ENCODE data around the gene FMO2.

DNA sequence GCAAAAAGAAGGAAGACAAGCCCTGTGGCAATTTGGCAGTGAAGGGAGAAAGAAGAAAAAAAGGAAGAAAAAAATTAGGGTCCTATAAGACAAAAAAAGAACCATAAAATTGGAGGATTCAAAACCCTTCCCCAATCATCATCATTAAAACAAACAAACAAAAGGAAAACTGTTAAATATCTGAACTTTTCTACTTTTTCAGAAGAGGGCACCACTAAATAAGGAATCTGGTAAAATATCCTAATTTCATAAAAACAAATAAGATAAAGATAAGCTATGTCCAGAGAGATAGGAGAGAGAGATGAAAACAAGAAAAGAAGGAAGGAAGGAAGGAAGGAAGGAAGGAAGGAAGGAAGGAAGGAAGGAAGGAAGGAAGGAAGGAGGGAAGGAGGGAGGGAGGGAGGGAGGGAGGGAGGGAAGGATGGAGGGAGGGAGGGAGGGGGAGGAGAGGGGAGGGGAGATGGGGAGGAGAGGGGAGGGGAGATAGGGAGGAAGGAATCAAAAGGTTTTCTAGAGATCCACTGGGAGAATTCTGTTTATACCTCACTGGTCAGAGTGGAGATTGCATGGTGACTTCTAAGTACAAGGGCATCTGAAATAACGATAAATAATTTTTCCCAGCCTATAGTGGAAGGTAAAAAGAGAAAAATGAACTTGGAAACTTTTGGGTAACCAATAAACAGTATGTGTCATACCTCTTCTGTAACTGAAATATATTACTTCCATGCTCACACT is 10.4 kb upstream of the FMO2 start:
- TF ChIP-seq, protein P1, sequence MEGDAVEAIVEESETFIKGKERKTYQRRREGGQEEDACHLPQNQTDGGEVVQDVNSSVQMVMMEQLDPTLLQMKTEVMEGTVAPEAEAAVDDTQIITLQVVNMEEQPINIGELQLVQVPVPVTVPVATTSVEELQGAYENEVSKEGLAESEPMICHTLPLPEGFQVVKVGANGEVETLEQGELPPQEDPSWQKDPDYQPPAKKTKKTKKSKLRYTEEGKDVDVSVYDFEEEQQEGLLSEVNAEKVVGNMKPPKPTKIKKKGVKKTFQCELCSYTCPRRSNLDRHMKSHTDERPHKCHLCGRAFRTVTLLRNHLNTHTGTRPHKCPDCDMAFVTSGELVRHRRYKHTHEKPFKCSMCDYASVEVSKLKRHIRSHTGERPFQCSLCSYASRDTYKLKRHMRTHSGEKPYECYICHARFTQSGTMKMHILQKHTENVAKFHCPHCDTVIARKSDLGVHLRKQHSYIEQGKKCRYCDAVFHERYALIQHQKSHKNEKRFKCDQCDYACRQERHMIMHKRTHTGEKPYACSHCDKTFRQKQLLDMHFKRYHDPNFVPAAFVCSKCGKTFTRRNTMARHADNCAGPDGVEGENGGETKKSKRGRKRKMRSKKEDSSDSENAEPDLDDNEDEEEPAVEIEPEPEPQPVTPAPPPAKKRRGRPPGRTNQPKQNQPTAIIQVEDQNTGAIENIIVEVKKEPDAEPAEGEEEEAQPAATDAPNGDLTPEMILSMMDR (IDR thresholded peaks at IDR 0.05) = no peak
- TF ChIP-seq POLR2AphosphoS5 (IDR thresholded peaks at IDR 0.05) (no peak), POLR2A (IDR thresholded peaks at IDR 0.05) (no peak)
